ENCODE measurements around the gene ENPP1.

Gene ENPP1

GRCh38 chr6:131787766-131788712, 19.8 kb upstream of the ENPP1 start:
- no peak for DNase-seq

- DNase-seq: no peak
These were observed 18.6 kb upstream of the ENPP1 start for GRCh38 chr6:131789219-131789618.

- DNase-seq: no peak
These were observed 16.3 kb upstream of the ENPP1 start for GRCh38 chr6:131791476-131791875.

- no peak for DNase-seq
These were observed 15.7 kb upstream of the ENPP1 start for GRCh38 chr6:131792091-131792496.

- DNase-seq: no peak
These were observed 12.5 kb upstream of the ENPP1 start for GRCh38 chr6:131795366-131795765.

GRCh38 chr6:131802347-131802746, 5.5 kb upstream of the ENPP1 start:
- no peak for DNase-seq

GRCh38 chr6:131803007-131803769, 4.6 kb upstream of the ENPP1 start:
- peak in 1 of 2 donors; percentile 8 for DNase-seq

GRCh38 chr6:131804131-131804530, 3.7 kb upstream of the ENPP1 start:
- no peak for DNase-seq

- no peak for DNase-seq
These were observed 538 bp upstream of the ENPP1 start for GRCh38 chr6:131807321-131807643.

- DNase-seq: no peak
These were observed 845 bp downstream of the ENPP1 start for GRCh38 chr6:131808460-131809269.

GRCh38 chr6:131811500-131811899, 3.7 kb downstream of the ENPP1 start:
- no peak for DNase-seq

- DNase-seq: no peak
These were observed 6.2 kb downstream of the ENPP1 start for GRCh38 chr6:131813991-131814390.

GRCh38 chr6:131816869-131817268, 9.0 kb downstream of the ENPP1 start:
- DNase-seq: no peak

- DNase-seq: no peak
These were observed 11.8 kb downstream of the ENPP1 start for GRCh38 chr6:131819572-131820124.

- DNase-seq: no peak
These were observed 13.4 kb downstream of the ENPP1 start for GRCh38 chr6:131821010-131821807.

GRCh38 chr6:131822119-131822518, 14.3 kb downstream of the ENPP1 start:
- no peak for DNase-seq

- no peak for DNase-seq
These were observed 15.6 kb downstream of the ENPP1 start for GRCh38 chr6:131823276-131823902.

GRCh38 chr6:131825946-131826345, 18.1 kb downstream of the ENPP1 start:
- DNase-seq: no peak

GRCh38 chr6:131828080-131828479, 20.3 kb downstream of the ENPP1 start:
- no peak for DNase-seq

GRCh38 chr6:131828951-131829350, 21.1 kb downstream of the ENPP1 start:
- no peak for DNase-seq

GRCh38 chr6:131831392-131831791, 23.6 kb downstream of the ENPP1 start:
- no peak for DNase-seq

GRCh38 chr6:131831886-131832285, 24.1 kb downstream of the ENPP1 start:
- DNase-seq: no peak

Measured in CD4-positive, alpha-beta T cell treated with Interleukin-4 for 1 hour (primary cell).